Measurements from ENCODE around the gene RAPGEF4. TPM values are rescaled to one million over a fixed set of nuclear protein-coding genes. Genes with fewer than 3 reads are reported as not detected.
"Not testable (repeated sequence)": the region's sequence is repeated elsewhere in the genome, so short reads cannot be mapped to it uniquely, and the experiment has no call there.

Gene RAPGEF4
- polyA plus RNA-seq, 1 experiment = 1.3 TPM

DNA sequence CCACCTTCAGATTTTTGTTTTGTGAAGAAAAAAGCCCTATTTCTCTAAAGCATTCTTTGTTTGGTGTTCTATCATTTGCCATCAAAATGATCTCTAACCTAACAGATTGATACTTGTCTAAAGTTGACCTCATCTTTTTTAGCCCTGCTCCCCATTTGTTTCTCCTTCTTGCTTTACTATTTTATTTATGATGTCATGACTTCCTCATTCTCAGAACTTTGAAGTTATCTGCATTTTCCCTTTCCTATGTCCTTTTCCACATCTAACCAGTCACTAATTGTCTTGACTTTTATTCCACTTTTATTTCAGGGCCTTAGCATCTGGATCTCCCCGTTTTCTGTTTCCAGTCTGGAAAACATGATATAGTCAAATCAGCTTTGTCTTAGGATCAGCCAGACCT is 8.3 kb downstream of the RAPGEF4 start:
- POLR2A ChIA-PET = no interaction called here
- DNase-seq (ENCODE audit: low read depth, low spot score) = no peak
- TF ChIP-seq, protein P1, sequence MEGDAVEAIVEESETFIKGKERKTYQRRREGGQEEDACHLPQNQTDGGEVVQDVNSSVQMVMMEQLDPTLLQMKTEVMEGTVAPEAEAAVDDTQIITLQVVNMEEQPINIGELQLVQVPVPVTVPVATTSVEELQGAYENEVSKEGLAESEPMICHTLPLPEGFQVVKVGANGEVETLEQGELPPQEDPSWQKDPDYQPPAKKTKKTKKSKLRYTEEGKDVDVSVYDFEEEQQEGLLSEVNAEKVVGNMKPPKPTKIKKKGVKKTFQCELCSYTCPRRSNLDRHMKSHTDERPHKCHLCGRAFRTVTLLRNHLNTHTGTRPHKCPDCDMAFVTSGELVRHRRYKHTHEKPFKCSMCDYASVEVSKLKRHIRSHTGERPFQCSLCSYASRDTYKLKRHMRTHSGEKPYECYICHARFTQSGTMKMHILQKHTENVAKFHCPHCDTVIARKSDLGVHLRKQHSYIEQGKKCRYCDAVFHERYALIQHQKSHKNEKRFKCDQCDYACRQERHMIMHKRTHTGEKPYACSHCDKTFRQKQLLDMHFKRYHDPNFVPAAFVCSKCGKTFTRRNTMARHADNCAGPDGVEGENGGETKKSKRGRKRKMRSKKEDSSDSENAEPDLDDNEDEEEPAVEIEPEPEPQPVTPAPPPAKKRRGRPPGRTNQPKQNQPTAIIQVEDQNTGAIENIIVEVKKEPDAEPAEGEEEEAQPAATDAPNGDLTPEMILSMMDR (IDR thresholded peaks at IDR 0.05; ENCODE audit: low read depth, low read length) = no peak
- Histone ChIP-seq H3K9me3 (ENCODE audit: control insufficient read depth, insufficient read depth, low read length) (no peaks in the 10 kb centered on the region; the same call in 1 of the 2 replicates), H3K27ac (ENCODE audit: low read depth, low read length) (no peak overlapping the region), H3K27me3 (ENCODE audit: control insufficient read depth, insufficient read depth, low read length) (no peaks in the 10 kb centered on the region), H3K4me3 (ENCODE audit: low read depth, low read length) (no peak overlapping the region)
- CTCF ChIA-PET = no interaction called here

DNA sequence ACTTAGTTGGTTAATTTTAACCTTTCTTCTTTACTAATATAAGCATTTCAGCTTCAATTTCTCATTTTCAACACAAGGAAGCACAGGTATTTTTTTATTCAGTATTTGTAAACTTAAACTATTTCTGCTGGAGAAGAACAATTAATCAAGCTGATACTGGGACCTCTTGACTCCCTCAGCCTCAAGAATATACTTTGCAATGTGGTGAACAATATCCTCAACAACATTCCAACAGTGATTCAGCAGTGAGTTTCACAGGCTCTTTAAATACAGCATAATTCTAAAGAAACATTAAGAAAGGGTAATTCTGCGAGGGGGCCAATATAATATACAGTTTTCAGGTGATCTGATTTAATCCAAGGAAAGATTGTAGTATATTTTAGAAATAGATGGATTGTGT is 10.0 kb downstream of the RAPGEF4 start:
- Histone ChIP-seq H3K9me3 (ENCODE audit: control insufficient read depth, insufficient read depth, low read length) (no peaks in the 10 kb centered on the region; the same call in 1 of the 2 replicates), H3K27ac (ENCODE audit: low read depth, low read length) (no peak overlapping the region), H3K4me3 (ENCODE audit: low read depth, low read length) (no peak overlapping the region), H3K27me3 (ENCODE audit: control insufficient read depth, insufficient read depth, low read length) (no peaks in the 10 kb centered on the region)
- ChIA-PET CTCF (interaction anchor here (1.0 kb wide), 1 partner anchor 61 kb away, joined by 3 read pairs; no protein-coding TSS in a partner anchor), POLR2A (no interaction called here)
- DNase-seq (ENCODE audit: low read depth, low spot score) = peak; percentile 29
- TF ChIP-seq, protein P1 (IDR thresholded peaks at IDR 0.05; ENCODE audit: low read depth, low read length) = no peak

DNA sequence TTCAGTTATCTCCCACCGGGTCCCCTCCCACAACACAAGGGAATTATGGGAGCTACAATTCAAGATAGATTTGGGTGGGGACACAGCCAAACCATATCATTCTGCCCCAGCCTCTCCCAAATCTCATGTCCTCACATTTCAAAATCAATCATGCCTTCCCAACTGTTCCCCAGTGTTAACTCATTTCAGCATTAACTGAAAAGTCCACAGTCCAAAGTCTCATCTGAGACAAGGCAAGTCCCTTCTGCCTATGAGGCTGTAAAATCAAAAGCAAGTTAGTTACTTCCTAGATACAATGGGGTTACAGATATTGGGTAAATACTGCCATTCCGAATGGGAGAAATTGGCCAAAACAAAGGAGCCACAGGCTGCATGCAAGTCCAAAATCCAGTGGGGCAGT is 12.9 kb downstream of the RAPGEF4 start:
- H3K27me3 ChIP-seq (ENCODE audit: control insufficient read depth, insufficient read depth, low read length); POLR2A ChIA-PET; H3K9me3 ChIP-seq (ENCODE audit: control insufficient read depth, insufficient read depth, low read length); H3K4me3 ChIP-seq (ENCODE audit: low read depth, low read length); CTCF ChIA-PET; DNase-seq (ENCODE audit: low read depth, low spot score); H3K27ac ChIP-seq (ENCODE audit: low read depth, low read length): not testable (repeated sequence)

DNA sequence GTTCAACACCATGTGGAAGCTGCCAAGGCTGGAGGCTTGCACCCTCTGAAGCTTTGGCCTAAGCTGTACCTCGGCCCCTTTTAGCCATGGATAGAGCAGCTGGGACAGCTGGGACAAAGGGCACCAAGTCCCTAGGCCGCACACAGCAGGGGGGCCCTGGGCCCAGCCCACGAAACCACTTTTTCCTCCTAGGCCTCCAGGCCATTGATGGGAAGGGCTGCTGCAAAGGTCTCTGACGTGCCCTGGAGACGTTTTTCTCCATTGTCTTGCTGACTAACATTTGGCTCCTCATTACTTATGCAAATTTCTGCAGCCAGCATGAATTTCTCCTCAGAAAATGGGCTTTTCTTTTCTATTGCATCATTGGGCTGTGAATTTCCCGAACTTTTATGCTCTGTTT is 13.7 kb downstream of the RAPGEF4 start:
- CTCF ChIA-PET = interaction anchor here (0.6 kb wide), 1 partner anchor 8 kb away, joined by 3 read pairs; no protein-coding TSS in a partner anchor
- DNase-seq (ENCODE audit: low read depth, low spot score) = no peak
- no peaks in the 10 kb centered on the region for H3K27me3 ChIP-seq (ENCODE audit: control insufficient read depth, insufficient read depth, low read length)
- no peak overlapping the region for H3K27ac ChIP-seq (ENCODE audit: low read depth, low read length)
- POLR2A ChIA-PET = no interaction called here
- TF ChIP-seq, protein P1 (IDR thresholded peaks at IDR 0.05; ENCODE audit: low read depth, low read length) = no peak
- no peak overlapping the region for H3K4me3 ChIP-seq (ENCODE audit: low read depth, low read length)
- no peaks in the 10 kb centered on the region; the same call in 1 of the 2 replicates for H3K9me3 ChIP-seq (ENCODE audit: control insufficient read depth, insufficient read depth, low read length)

DNA sequence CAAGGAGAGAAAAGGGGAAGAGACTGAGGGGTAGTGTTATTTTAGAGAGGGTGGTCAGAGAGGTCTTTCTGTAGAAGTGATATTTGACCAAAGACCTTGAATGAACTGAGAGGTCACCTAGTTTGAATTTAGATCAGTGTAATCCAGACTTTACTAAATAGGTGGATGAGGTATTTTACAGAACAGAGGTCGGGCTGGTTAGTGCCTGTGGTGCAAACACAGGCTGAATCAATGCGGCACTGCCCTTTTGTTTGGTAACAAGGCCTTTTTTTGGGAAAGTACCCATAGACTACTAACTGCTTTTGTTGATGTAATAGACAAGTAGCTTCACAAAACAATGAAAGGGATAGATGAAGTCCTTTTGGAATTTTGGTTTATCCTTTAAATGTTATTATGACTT is 15.9 kb downstream of the RAPGEF4 start:
- no peak overlapping the region for H3K27ac ChIP-seq (ENCODE audit: low read depth, low read length)
- H3K9me3 ChIP-seq (ENCODE audit: control insufficient read depth, insufficient read depth, low read length) = no peaks in the 10 kb centered on the region; the same call in 1 of the 2 replicates
- ChIA-PET POLR2A (no interaction called here), CTCF (no interaction called here)
- no peak overlapping the region for H3K4me3 ChIP-seq (ENCODE audit: low read depth, low read length)
- DNase-seq (ENCODE audit: low read depth, low spot score) = no peak
- TF ChIP-seq, protein P1 (IDR thresholded peaks at IDR 0.05; ENCODE audit: low read depth, low read length) = no peak
- no peaks in the 10 kb centered on the region for H3K27me3 ChIP-seq (ENCODE audit: control insufficient read depth, insufficient read depth, low read length)

DNA sequence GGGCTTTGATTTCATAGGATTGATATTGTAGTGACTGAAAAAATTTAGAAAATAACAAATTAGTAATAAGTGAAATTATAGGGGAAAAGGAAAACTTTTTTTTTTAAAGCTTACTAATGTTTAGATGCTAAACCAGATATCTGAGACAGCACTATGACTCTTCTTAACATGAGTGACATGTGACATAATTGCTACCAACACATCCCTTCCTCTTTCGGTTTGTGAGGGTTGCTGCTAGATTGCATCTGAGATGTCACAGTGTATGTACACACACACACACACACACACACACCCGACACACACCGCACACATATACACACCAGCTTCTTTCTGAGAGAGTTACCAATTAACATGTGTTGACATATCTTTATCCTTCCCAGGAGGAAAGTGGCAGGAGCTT is 18.0 kb downstream of the RAPGEF4 start:
- H3K27ac ChIP-seq (ENCODE audit: low read depth, low read length) = no peak overlapping the region
- no peak for DNase-seq (ENCODE audit: low read depth, low spot score)
- TF ChIP-seq, protein P1 (IDR thresholded peaks at IDR 0.05; ENCODE audit: low read depth, low read length) = no peak
- H3K4me3 ChIP-seq (ENCODE audit: low read depth, low read length) = no peak overlapping the region
- CTCF ChIA-PET = interaction anchor here (0.6 to 0.9 kb wide), 2 partner anchors 178 to 1923 kb away, joined by 3 to 4 read pairs; no protein-coding TSS in a partner anchor
- H3K27me3 ChIP-seq (ENCODE audit: control insufficient read depth, insufficient read depth, low read length) = no peaks in the 10 kb centered on the region
- H3K9me3 ChIP-seq (ENCODE audit: control insufficient read depth, insufficient read depth, low read length) = no peaks in the 10 kb centered on the region
- POLR2A ChIA-PET = no interaction called here
